Measurements from ENCODE around the gene IFITM2.
"Not testable (repeated sequence)": the region's sequence is repeated elsewhere in the genome, so short reads cannot be mapped to it uniquely, and the experiment has no call there.

The IFITM2 gene

DNA sequence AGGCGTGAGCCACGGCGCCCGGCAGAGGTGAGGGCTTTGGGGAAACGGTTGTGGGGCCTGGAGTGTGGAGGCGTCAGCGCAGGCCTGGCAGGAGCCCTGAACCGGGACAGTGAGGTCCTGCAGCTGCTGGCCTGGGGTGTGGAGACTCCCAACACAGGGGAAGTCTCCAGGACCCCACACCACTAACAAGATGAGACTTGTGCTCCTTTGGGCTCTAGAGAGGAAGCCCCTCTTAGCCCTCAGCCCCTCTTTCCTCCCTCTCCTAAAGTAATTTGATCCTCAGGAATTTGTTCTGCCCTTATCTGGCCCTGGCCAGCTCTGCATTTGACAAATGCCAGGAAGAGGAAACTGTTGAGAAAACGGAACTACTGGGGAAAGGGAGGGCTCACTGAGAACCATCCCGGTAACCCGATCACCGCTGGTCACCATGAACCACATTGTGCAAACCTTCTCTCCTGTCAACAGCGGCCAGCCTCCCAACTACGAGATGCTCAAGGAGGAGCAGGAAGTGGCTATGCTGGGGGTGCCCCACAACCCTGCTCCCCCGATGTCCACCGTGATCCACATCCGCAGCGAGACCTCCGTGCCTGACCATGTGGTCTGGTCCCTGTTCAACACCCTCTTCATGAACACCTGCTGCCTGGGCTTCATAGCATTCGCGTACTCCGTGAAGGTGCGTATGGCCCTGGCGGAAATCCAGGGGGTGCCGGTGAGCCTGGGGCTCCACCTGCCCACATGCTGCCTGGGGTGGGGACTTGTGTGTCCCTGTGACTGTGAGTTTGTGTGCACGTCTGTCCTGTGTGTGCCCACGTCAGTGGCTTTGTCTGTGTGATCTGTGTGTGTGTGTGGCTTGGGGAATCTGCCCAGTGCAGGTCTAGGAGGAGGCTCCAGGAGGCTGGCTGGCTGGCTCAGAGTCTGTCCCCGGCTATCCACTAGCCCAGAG lies at the start of gene IFITM2:
IFITM2 (plus strand) TSS at position 51 of the 943 bp plus-strand sequence; CDS start at position 428, 377 bp downstream.
- not testable (repeated sequence) for H3K27ac ChIP-seq

DNA sequence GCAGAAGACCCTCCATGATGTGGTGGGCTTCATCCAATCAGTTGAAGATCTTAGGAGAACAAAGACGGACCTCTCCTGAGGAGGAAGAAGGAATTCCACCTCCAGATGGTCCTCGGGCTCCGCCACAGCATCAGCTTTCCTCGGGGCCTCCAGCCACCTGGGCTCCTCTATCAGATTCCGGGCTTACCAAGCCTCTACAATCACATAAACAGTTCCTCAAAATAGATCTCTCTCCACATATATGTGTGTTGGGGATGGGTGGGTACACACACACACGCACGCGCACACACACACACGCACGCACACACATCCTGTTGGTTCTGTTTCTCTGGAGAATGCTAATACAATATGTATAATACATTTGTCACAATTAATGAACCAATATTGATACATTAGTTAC lies 48.2 kb upstream of the IFITM2 start:
- H3K27ac ChIP-seq: no peak overlapping the region
- TF ChIP-seq, protein P1, sequence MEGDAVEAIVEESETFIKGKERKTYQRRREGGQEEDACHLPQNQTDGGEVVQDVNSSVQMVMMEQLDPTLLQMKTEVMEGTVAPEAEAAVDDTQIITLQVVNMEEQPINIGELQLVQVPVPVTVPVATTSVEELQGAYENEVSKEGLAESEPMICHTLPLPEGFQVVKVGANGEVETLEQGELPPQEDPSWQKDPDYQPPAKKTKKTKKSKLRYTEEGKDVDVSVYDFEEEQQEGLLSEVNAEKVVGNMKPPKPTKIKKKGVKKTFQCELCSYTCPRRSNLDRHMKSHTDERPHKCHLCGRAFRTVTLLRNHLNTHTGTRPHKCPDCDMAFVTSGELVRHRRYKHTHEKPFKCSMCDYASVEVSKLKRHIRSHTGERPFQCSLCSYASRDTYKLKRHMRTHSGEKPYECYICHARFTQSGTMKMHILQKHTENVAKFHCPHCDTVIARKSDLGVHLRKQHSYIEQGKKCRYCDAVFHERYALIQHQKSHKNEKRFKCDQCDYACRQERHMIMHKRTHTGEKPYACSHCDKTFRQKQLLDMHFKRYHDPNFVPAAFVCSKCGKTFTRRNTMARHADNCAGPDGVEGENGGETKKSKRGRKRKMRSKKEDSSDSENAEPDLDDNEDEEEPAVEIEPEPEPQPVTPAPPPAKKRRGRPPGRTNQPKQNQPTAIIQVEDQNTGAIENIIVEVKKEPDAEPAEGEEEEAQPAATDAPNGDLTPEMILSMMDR (conservative IDR thresholded peaks at IDR 0.05): no peak

DNA sequence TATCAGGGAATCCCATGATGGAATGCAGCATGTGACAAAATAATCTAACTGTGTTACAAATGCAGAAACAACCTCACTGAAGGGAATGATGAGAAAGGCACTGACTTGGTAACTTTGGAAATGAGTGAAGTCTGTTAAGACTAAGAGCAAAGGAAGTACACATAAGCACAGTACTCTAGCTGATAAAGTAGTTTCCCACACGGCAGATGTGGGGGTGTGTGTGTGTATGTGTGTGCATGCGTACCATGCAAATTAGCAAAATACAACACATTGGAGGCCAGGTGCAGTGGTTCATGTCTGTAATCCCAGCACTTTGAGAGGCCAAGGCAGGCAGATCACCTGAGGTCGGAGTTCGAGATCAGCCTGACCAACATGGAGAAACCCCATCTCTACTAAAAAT lies 46.0 kb upstream of the IFITM2 start:
- TF ChIP-seq, protein P1 (conservative IDR thresholded peaks at IDR 0.05): no peak
- no peak overlapping the region for H3K27ac ChIP-seq

DNA sequence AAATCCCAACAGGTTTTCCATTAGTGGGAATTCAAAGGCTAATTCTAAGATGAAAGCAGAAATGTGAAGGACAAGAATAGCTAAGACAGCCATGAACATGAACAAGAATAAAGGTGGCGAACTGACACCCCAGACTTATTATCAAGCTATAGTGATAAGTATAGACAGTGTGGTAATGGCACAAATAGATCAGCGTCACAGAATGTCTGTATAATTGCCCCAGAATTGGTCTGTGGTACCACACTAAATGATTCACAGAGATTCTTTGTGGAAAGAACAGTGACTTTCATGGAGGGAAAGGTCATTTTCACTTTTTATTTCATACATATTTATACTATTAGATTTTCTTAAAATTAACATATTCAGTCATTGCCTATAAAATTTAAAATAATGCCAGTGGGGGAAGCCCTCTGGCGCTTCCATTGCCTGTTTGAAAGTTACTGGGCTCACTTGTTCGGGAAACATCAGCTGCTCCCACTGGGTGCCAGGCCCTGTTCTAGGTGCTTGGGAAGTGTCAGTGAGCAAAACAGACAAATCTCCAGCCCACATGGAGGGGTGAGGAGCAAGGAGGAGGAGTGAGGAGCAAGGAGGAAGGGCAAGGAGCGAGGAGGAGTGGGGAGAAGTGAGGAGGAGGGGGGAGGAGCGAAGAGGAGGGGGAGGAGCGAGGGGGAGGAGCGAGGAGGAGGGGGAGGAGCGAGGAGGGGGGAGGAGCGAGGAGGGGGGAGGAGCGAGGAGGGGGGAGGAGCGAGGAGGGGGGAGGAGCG lies 40.8 kb upstream of the IFITM2 start:
- TF ChIP-seq, protein P1 (conservative IDR thresholded peaks at IDR 0.05): no peak
- no peak overlapping the region for H3K27ac ChIP-seq

DNA sequence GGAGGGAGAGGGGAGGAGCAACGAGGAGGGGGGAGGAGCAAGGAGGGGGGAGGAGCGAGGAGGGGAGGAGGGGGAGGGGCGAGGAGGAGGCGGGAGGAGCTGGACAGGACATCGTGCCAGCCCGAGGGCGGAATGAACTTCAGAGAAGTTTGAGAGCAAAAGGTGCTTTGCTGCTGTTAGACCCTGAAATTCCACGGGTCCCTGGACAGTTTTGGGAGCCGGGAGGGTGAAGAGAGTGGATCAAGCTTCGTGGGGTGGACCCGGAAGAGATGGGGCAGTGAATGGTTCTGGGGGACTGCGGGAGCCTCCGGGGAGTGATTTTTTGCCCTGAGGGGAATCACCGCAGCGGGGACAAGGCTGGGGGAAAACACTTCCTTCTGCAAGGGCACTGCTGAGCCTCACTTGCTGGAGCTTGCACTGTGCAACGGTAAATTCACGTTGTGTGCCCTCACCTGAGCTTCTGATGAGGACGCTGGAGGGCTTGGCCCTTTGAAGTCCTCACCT lies 40.1 kb upstream of the IFITM2 start:
- H3K27ac ChIP-seq: no peak overlapping the region
- TF ChIP-seq, protein P1 (conservative IDR thresholded peaks at IDR 0.05): no peak

DNA sequence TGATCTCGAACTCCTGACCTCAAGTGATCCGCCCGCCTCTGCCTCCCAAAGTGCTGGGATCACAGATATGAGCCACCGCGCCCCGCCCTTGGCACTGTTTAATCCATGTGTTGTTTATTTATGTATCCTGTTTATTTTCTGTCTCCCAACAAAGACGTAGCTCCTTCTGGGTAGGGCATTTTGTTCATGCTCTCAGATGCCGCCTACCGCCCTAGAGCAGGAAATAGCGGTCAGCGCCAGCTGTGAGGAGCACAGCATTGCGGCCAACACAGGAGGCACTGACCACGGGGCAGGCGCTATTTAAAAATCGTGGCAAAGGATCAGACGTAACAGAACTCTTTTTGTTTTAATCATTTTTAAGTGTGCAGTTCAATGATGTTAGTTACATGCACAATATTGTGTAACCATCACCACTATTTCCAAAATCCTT lies 38.9 kb upstream of the IFITM2 start:
- TF ChIP-seq, protein P1 (conservative IDR thresholded peaks at IDR 0.05): peak; percentile 40
- H3K27ac ChIP-seq: not testable (repeated sequence)

DNA sequence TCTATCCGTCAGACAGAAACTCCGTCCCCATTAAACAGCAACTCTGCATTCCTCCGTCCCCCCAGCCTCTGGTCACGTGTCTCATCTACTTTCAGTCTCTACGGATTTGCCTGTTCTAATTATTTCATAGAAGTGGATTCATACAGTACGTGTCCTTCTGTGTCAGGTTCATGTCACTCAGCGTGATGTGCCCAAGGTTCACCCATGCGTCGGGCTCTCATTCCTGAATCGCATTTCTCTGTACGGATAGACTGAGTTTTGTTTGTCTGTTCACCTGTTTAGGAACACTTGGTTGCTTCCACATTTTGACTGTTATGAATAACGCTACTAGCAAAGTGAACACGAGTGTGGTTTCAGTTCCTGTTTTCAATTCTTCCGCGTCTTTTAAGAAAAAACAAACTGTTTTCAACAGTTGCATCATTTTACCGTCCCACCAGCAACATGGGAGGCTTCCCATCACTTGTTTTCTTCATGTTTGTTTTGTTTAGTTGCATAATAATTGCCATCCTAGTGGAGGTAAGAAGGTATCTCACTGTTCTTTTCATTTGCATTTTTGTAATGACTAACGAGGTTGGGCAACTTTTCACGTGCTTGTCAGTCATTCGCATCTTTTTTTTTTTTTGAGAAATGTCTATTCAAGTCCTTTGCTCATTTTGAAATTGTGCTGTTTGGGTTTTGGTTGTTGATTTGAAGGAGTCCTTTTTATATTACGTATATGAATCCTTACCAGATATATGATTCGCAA lies 38.3 kb upstream of the IFITM2 start:
- no peak overlapping the region for H3K27ac ChIP-seq

More for the DNA sequence above, 38.3 kb upstream of the IFITM2 start:
- TF ChIP-seq, protein P1 (conservative IDR thresholded peaks at IDR 0.05): no peak

Data from VCaP (cell line).